ENCODE measurements around the gene KRT32. TPM values are rescaled to one million over a fixed set of nuclear protein-coding genes. Genes with fewer than 3 reads are reported as not detected.

Gene KRT32
- total RNA-seq, 1 experiment from 2014 or later: 0.72 TPM

GRCh38 chr17:41500131-41500911 lies 33.1 kb upstream of the KRT32 start:
- in situ Hi-C loops (cut with HindIII; ENCODE audit: low pct_unique_long_range_greater_than_20kb, low sequenced_read_pairs) (no loop called here), intact Hi-C loops (cut with micrococcal nuclease; ENCODE audit: unreplicated experiment) (no loop called here)
- no TSS peak for BruUV-seq (replicated peaks)
- no peak overlapping the region for H3K4me3 ChIP-seq (ENCODE audit: low read depth in 2 of 2, low read length in 2 of 2)
- TF ChIP-seq CTCF (IDR thresholded peaks at IDR 0.05) (no peak), SIN3A (IDR thresholded peaks at IDR 0.05; ENCODE audit: borderline replicate concordance, insufficient read depth, low read depth, low read length) (no peak), REST (IDR thresholded peaks at IDR 0.05; ENCODE audit: insufficient read depth in 1 of 2, low read depth in 2 of 2, low read length in 1 of 2) (no peak), POLR2AphosphoS5 (IDR thresholded peaks at IDR 0.05; ENCODE audit: low read depth, low read length) (no peak), TCF7L2 (IDR thresholded peaks at IDR 0.05; ENCODE audit: low read depth, low read length) (no peak)
- ChIA-PET CTCF (interaction anchor here (0.6 to 1.4 kb wide), 2 partner anchors 37 to 148 kb away, joined by 3 to 8 read pairs; no protein-coding TSS in a partner anchor), POLR2A (no interaction called here)
- no peaks in the 10 kb centered on the region for H3K9me3 ChIP-seq (ENCODE audit: control insufficient read depth, insufficient read depth, low read depth, low read length)
- peak overlapping the region; percentile 29; the same call in 1 of the 2 replicates for H3K27ac ChIP-seq (ENCODE audit: low read length)
- peaks cover 31% of the 10 kb centered on the region for H3K4me1 ChIP-seq (ENCODE audit: control insufficient read depth, insufficient read depth, low read length)
- H3K27me3 ChIP-seq (ENCODE audit: control insufficient read depth, insufficient read depth, low read length): no peaks in the 10 kb centered on the region
- H3K36me3 ChIP-seq (ENCODE audit: control insufficient read depth, insufficient read depth, low read length): no peaks in the 10 kb centered on the region
- DNase-seq (ENCODE audit: low read depth, low spot score) (no peak), ATAC-seq (0 out of 2 replicates have a peak, but pooled peaks have one; percentile 7)

GRCh38 chr17:41499714-41500113 lies 32.5 kb upstream of the KRT32 start:
- Histone ChIP-seq H3K4me3 (ENCODE audit: low read depth in 2 of 2, low read length in 2 of 2) (no peak overlapping the region), H3K27ac (ENCODE audit: low read length) (peak overlapping the region; percentile 25; the same call in 1 of the 2 replicates), H3K36me3 (ENCODE audit: control insufficient read depth, insufficient read depth, low read length) (no peaks in the 10 kb centered on the region), H3K4me1 (ENCODE audit: control insufficient read depth, insufficient read depth, low read length) (peaks cover 31% of the 10 kb centered on the region), H3K27me3 (ENCODE audit: control insufficient read depth, insufficient read depth, low read length) (no peaks in the 10 kb centered on the region), H3K9me3 (ENCODE audit: control insufficient read depth, insufficient read depth, low read depth, low read length) (no peaks in the 10 kb centered on the region)
- DNase-seq (ENCODE audit: low read depth, low spot score) (no peak), ATAC-seq (no peak)
- ChIA-PET CTCF (interaction anchor here (0.6 kb wide), 1 partner anchor 37 kb away, joined by 8 read pairs; no protein-coding TSS in a partner anchor), POLR2A (no interaction called here)
- in situ Hi-C loops (cut with HindIII; ENCODE audit: low pct_unique_long_range_greater_than_20kb, low sequenced_read_pairs) (no loop called here), intact Hi-C loops (cut with micrococcal nuclease; ENCODE audit: unreplicated experiment) (no loop called here)
- no TSS peak for BruUV-seq (replicated peaks)
- TF ChIP-seq REST (IDR thresholded peaks at IDR 0.05; ENCODE audit: insufficient read depth in 1 of 2, low read depth in 2 of 2, low read length in 1 of 2) (no peak), CTCF (IDR thresholded peaks at IDR 0.05) (no peak), TCF7L2 (IDR thresholded peaks at IDR 0.05; ENCODE audit: low read depth, low read length) (no peak), POLR2AphosphoS5 (IDR thresholded peaks at IDR 0.05; ENCODE audit: low read depth, low read length) (no peak), SIN3A (IDR thresholded peaks at IDR 0.05; ENCODE audit: borderline replicate concordance, insufficient read depth, low read depth, low read length) (no peak)

Data from Panc1 (cell line).